ENCODE results near the gene IER5. TPM values are rescaled to one million over a fixed set of nuclear protein-coding genes. Genes with fewer than 3 reads are reported as not detected.

The IER5 gene
- total RNA-seq, 1 donor from 2014 or later: 61.5 TPM

DNA sequence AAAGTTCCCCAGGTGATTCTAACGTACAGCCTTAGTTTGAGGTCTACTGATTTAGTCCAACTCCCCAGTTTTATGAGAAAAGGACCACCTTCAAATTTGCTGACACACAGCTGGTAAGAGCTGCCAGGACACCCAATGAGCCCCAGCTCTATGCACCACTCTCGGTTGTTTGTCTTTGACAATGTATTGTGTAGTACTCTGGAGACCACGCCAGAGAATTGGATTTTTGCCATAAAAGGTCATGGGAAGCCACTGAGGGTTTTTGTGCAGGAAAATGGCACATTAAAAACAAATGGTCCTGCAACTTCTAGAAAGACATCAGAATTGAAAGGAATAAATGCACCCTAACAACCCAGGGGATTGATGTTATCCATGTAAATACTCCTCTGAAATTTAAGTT is 7.1 kb upstream of the IER5 start:
- Mint-ChIP-seq H3K27me3 (ENCODE audit: insufficient read depth) (peaks cover 32% of the 10 kb centered on the region), H3K27ac (no peak overlapping the region), H3K9me3 (no peaks in the 10 kb centered on the region), H3K36me3 (ENCODE audit: low read depth) (no peaks in the 10 kb centered on the region), H3K4me1 (ENCODE audit: low read depth) (peaks cover 33% of the 10 kb centered on the region), H3K4me3 (no peak overlapping the region)
- DNase-seq (ENCODE audit: low spot score): no peak
- intact Hi-C loops (cut with micrococcal nuclease): no loop called here

DNA sequence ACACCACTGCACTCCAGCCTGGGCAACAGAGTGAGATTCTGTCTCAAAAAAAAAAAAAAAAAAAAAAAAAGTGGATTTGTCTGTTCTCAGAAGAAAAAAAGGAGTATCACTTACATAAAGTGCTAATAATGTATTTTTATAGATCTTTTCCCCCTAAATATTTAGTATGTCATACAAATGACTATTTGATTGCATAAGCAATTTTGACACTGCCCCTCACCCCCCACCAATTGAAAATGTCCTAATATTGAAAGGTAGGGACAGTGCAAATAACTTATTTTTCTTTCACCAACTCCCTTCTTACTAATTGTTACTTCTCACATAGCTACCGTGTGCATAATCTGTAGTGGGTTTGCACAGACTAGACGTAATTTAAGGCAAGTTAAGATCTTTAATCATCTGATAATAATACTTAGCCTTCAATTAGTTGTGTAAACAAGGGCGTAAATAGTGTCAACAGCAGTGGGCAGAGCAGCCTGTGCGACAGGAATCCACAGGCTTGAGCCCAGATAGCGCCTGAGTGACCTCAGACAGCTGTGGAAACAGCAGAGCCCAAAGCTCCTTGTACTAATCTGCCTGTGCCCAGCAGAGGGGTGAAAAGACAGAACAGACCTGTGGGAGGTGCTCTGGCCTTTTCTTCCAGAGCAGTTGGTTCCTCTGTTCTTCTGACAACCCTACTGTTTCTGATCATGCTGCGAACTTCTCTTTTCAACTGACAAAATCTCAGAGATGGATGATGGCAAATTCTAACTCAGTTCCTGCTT is 4.5 kb upstream of the IER5 start:
- peak overlapping the region; percentile 13 for H3K27ac Mint-ChIP-seq
- peaks cover 2% of the 10 kb centered on the region for H3K36me3 Mint-ChIP-seq (ENCODE audit: low read depth)
- no peak overlapping the region for H3K4me3 Mint-ChIP-seq
- peaks cover 21% of the 10 kb centered on the region for H3K27me3 Mint-ChIP-seq (ENCODE audit: insufficient read depth)
- DNase-seq (ENCODE audit: low spot score): peak; percentile 54
- peaks cover 47% of the 10 kb centered on the region for H3K4me1 Mint-ChIP-seq (ENCODE audit: low read depth)
- H3K9me3 Mint-ChIP-seq: no peaks in the 10 kb centered on the region
- intact Hi-C loops (cut with micrococcal nuclease): loop anchor here (1.0 to 2.0 kb wide), 3 partner anchors 58 to 201 kb away; no protein-coding TSS in a partner anchor

DNA sequence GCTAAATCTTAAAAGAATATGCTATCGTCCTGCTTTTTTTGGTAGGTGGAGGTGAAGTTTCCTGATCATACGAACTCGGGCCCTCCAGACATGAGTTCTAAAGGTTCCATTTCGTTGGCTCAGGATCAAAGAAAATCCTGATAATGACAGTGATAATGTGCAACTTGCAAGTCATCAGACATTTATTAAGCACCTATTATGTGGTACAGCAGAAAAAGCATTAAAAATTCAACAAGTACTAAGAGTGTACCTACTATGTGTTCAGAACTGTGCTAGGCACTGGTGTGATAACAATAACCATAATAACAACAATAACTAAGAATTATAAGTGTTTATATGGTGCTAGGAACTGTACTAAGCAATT is 3.9 kb upstream of the IER5 start:
- Mint-ChIP-seq H3K4me1 (ENCODE audit: low read depth) (peaks cover 42% of the 10 kb centered on the region), H3K36me3 (ENCODE audit: low read depth) (peaks cover 4% of the 10 kb centered on the region), H3K27ac (peak overlapping the region; percentile 13), H3K4me3 (no peak overlapping the region), H3K9me3 (no peaks in the 10 kb centered on the region), H3K27me3 (ENCODE audit: insufficient read depth) (peaks cover 19% of the 10 kb centered on the region)
- intact Hi-C loops (cut with micrococcal nuclease): loop anchor here (1.0 to 2.0 kb wide), 3 partner anchors 58 to 202 kb away; no protein-coding TSS in a partner anchor
- DNase-seq (ENCODE audit: low spot score): no peak

DNA sequence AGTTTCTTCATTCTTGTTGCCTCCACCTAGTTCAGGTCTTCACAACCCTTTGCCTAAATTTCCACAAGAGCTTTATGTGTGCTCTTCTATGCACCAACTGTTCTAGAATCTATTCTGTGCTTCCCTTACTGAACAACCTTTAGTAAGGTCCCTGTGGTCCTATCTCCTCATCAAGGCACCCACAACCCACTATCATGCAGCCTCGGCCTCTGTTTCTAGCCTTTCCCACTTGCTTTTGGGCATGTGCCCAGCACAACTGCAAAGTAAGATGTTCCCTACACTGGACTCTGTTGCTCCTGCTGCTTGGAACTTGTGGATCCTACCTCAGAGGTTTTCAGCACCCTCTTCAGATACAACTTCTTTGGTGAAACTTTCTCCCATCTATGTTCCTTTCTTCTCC is 2.4 kb upstream of the IER5 start:
- H3K27me3 Mint-ChIP-seq (ENCODE audit: insufficient read depth): peaks cover 16% of the 10 kb centered on the region
- no peak overlapping the region for H3K27ac Mint-ChIP-seq
- no peak for DNase-seq (ENCODE audit: low spot score)
- intact Hi-C loops (cut with micrococcal nuclease): no loop called here
- peaks cover 37% of the 10 kb centered on the region for H3K4me1 Mint-ChIP-seq (ENCODE audit: low read depth)
- H3K9me3 Mint-ChIP-seq: no peaks in the 10 kb centered on the region
- peaks cover 15% of the 10 kb centered on the region for H3K36me3 Mint-ChIP-seq (ENCODE audit: low read depth)
- no peak overlapping the region for H3K4me3 Mint-ChIP-seq

DNA sequence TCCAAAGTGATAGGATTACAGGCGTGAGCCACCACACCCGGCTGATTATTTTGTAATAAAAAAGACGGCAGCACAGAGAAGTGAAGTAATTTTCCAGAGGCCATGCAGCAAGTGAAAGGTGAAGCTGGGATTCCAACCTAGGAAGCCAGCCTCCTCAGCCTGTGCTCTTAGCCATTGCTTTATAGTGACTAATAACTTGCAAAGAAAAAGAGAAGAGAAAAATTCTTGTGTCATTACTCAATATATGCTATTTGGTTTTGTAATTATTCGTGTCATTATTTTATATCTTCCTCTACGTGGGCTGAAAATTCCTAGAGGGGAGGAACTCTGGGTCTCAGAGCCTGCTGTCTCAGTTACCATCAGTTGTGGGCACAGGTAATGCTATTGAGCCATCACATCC is 1.6 kb upstream of the IER5 start:
- intact Hi-C loops (cut with micrococcal nuclease): no loop called here
- H3K9me3 Mint-ChIP-seq: no peaks in the 10 kb centered on the region
- DNase-seq (ENCODE audit: low spot score): no peak
- H3K4me1 Mint-ChIP-seq (ENCODE audit: low read depth): peaks cover 46% of the 10 kb centered on the region
- H3K36me3 Mint-ChIP-seq (ENCODE audit: low read depth): peaks cover 23% of the 10 kb centered on the region
- H3K4me3 Mint-ChIP-seq: no peak overlapping the region
- no peak overlapping the region for H3K27ac Mint-ChIP-seq
- H3K27me3 Mint-ChIP-seq (ENCODE audit: insufficient read depth): peaks cover 16% of the 10 kb centered on the region

DNA sequence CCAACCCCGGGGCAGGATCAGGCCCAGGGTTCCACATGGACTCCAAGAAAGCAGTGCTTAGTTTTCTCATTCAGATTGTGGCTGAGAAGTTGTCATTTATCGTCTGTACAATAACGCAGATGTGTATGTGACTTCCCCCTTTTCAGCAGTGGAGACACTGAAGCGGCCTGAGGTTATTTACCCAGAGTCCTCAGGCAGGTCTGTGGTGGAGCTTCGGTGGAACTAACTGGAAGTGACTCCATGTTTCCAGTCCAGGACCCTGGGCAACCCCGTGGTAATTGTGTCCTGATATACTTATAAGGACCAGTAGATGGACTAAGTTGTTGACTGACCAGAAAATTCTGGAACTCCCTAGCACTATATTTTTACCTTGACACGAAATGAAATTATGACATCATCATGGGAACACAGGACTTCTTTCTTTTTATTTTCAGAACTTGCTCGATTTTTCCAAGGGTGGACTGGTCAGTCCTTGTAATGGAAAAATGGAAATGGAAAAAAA is 1.0 kb upstream of the IER5 start:
- peak overlapping the region; percentile 94 for H3K4me3 Mint-ChIP-seq
- intact Hi-C loops (cut with micrococcal nuclease): no loop called here

DNA sequence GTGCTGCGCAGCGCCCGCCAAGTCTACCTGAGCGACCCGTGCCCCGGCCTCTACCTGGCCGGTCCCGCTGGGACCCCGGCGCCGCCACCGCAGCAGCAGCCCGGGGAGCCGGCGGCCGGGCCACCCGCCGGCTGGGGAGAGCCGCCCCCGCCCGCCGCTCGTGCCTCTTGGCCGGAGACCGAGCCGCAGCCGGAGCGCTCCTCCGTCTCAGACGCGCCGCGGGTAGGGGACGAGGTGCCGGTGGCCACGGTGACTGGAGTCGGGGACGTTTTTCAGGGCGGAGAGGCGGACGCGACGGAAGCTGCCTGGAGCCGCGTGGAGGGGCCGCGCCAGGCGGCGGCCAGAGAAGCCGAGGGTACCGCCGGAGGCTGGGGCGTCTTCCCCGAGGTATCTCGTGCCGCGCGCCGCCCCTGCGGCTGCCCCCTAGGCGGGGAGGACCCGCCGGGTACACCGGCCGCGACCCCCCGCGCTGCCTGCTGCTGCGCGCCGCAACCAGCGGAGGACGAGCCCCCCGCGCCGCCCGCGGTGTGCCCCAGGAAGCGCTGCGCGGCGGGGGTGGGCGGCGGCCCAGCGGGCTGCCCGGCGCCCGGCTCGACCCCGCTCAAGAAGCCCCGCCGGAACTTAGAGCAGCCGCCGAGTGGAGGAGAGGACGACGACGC is 646 bp downstream of the IER5 start:
- peak overlapping the region; percentile 97 for H3K27ac Mint-ChIP-seq
- H3K27me3 Mint-ChIP-seq (ENCODE audit: insufficient read depth): peaks cover 10% of the 10 kb centered on the region
- peak overlapping the region; percentile 98 for H3K4me3 Mint-ChIP-seq
- peaks cover 57% of the 10 kb centered on the region for H3K4me1 Mint-ChIP-seq (ENCODE audit: low read depth)
- H3K36me3 Mint-ChIP-seq (ENCODE audit: low read depth): peaks cover 33% of the 10 kb centered on the region
- H3K9me3 Mint-ChIP-seq: no peaks in the 10 kb centered on the region
- intact Hi-C loops (cut with micrococcal nuclease): no loop called here
- DNase-seq (ENCODE audit: low spot score): peak; percentile 27

More for the DNA sequence above, 1.0 kb upstream of the IER5 start:
- H3K9me3 Mint-ChIP-seq: no peaks in the 10 kb centered on the region
- peaks cover 26% of the 10 kb centered on the region for H3K36me3 Mint-ChIP-seq (ENCODE audit: low read depth)
- peaks cover 16% of the 10 kb centered on the region for H3K27me3 Mint-ChIP-seq (ENCODE audit: insufficient read depth)
- no peak overlapping the region for H3K27ac Mint-ChIP-seq
- H3K4me1 Mint-ChIP-seq (ENCODE audit: low read depth): peaks cover 51% of the 10 kb centered on the region
- no peak for DNase-seq (ENCODE audit: low spot score)

DNA sequence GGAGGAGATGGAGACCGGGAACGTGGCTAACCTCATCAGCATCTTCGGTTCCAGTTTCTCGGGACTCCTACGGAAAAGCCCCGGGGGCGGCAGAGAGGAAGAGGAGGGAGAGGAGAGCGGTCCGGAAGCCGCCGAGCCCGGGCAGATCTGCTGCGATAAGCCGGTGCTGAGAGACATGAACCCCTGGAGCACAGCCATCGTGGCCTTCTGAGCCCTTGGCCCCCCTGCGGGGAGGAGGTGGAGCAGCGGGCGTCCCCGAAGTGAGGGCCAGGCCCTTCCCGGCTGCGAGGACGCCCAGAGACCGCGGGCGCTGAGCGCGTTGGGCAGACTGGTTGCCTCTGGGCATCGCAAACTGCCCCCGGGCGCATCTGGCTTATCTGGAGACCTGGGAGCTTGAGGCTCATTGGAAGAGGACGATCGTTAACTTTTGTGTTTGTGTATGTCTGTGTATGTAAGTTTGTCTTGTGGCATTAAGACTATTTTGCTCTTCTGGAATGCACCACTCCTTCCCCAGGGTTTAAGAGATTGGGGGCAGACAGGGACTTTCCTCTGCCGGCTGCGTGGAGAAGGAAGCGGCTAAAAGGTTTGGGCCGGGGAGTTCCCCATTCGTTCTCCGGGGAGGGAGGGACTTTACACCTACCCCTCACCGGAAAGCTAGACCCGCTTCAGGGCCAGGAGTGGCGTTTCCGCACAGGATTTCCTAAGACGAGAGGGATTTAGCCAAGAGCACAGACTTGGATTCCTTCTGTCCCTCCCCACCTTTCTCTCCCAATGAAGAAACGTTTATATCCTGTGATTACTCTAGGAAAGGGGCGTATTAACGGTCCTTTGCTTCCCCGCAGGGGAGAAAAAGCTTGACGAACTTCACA is 1.4 kb downstream of the IER5 start:
- peaks cover 57% of the 10 kb centered on the region for H3K4me1 Mint-ChIP-seq (ENCODE audit: low read depth)
- peak; percentile 78 for DNase-seq (ENCODE audit: low spot score)
- peaks cover 39% of the 10 kb centered on the region for H3K36me3 Mint-ChIP-seq (ENCODE audit: low read depth)
- no peaks in the 10 kb centered on the region for H3K9me3 Mint-ChIP-seq
- H3K27ac Mint-ChIP-seq: peak overlapping the region; percentile 95
- peak overlapping the region; percentile 98 for H3K4me3 Mint-ChIP-seq
- peaks cover 5% of the 10 kb centered on the region for H3K27me3 Mint-ChIP-seq (ENCODE audit: insufficient read depth)
- intact Hi-C loops (cut with micrococcal nuclease): loop anchor here (1.0 to 10.0 kb wide), 13 partner anchors 9 to 1525 kb away; partner anchors contain the start of genes ACBD6 and STX6

DNA sequence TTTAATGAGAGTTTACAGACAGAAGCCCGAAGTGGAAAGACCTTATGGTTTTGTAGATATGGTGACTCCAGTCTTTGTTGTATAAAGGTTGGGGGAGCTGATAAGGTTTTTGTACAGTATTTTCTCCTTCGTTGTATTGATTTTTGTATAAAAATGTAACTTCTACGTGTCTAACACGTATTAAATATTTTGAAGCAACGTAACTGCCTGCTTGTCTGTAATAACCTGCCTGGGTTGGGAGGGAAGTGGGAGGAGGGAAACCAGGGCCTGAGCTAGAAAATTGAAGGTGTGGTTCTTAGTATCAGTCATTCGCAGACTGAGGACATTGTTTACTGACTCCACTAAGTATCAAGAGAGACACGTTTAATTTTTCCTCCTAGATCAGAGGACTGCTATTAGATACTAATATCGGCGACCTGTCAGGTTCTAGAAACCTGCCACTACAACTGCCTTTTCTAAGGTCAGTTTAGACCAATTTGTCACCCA is 2.2 kb downstream of the IER5 start:
- Mint-ChIP-seq H3K27ac (peak overlapping the region; percentile 95), H3K4me3 (peak overlapping the region; percentile 98), H3K9me3 (no peaks in the 10 kb centered on the region), H3K27me3 (ENCODE audit: insufficient read depth) (peaks cover 7% of the 10 kb centered on the region), H3K36me3 (ENCODE audit: low read depth) (peaks cover 45% of the 10 kb centered on the region), H3K4me1 (ENCODE audit: low read depth) (peaks cover 63% of the 10 kb centered on the region)
- intact Hi-C loops (cut with micrococcal nuclease): loop anchor here (1.0 to 10.0 kb wide), 13 partner anchors 9 to 1524 kb away; partner anchors contain the start of genes ACBD6 and STX6
- peak; percentile 34 for DNase-seq (ENCODE audit: low spot score)

DNA sequence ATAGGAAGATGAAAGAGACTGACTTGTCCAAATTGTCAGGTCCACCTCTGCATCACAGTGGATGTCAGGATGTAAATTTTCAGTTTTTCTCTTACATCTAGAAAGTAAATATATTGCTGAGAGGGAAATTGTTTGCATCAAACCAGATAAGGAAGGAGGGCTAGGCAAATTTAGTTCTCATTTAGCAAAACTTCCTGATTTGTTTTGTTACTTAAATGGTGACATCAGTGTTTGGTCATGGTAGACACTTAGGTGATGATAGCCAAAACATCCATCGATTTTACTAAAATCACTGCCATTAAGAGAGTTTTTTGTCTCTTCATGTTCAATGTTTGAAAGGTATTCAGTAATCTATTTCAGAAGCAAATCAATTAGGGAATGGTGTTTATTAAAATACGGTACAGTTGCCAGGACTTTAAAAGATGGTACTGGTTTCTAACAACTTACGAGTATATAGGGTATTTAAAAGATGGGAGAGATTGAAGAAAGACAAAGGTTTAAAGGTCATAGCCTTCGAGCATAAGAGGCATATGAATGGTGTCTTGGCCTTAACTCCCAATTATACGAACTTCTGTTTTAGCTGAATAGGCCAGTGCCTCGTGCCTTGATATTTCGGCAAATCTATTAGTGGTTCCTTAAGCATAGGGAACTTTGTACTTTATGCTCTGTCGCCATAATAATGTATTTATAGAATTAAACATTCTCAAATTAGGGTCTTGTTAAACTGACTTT is 3.0 kb downstream of the IER5 start:
- H3K9me3 Mint-ChIP-seq: no peaks in the 10 kb centered on the region
- peaks cover 67% of the 10 kb centered on the region for H3K4me1 Mint-ChIP-seq (ENCODE audit: low read depth)
- H3K4me3 Mint-ChIP-seq: peak overlapping the region; percentile 98
- H3K36me3 Mint-ChIP-seq (ENCODE audit: low read depth): peaks cover 52% of the 10 kb centered on the region
- peaks cover 7% of the 10 kb centered on the region for H3K27me3 Mint-ChIP-seq (ENCODE audit: insufficient read depth)
- peak overlapping the region; percentile 95 for H3K27ac Mint-ChIP-seq
- no peak for DNase-seq (ENCODE audit: low spot score)
- intact Hi-C loops (cut with micrococcal nuclease): loop anchor here (2.0 to 10.0 kb wide), 6 partner anchors 29 to 1523 kb away; partner anchors contain the start of gene ACBD6

DNA sequence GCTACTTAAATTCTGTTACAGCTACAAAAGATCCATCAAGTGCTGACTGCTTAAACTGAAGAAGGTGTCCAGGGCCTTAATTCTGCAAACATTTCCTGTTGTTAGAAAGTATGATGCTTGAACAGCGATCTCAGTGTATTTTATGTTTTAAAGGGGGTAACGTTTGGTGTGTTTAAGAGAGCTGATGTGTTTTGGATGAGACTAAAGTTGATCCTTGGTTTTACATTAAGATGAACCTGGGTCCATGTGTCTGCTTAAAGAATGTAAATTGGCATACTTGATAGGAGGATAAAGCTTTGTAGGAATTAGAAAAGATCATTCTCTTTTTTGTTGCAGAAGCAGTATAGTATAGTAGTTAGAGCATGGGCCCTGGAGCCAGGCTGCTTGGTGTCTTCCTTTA is 3.6 kb downstream of the IER5 start:
- Mint-ChIP-seq H3K4me3 (peak overlapping the region; percentile 98), H3K27me3 (ENCODE audit: insufficient read depth) (peaks cover 2% of the 10 kb centered on the region), H3K27ac (no peak overlapping the region), H3K9me3 (no peaks in the 10 kb centered on the region), H3K4me1 (ENCODE audit: low read depth) (peaks cover 68% of the 10 kb centered on the region), H3K36me3 (ENCODE audit: low read depth) (peaks cover 54% of the 10 kb centered on the region)
- intact Hi-C loops (cut with micrococcal nuclease): loop anchor here (5.0 to 10.0 kb wide), 3 partner anchors 303 to 1523 kb away; partner anchors contain the start of gene ACBD6
- no peak for DNase-seq (ENCODE audit: low spot score)

Measured in activated T-helper 1 cell treated with anti-CD3 and anti-CD28 coated beads, Interleukin-12 subunit alpha, Interleukin-12 subunit beta, Interleukin-2, Interleukin-4 antibody, amounts not matched to agents 30 ng/mL and 10 ng/mL and 1 ng/mL, durations not matched to agents 14 hours and 24 hours and 36 hours (primary cell).